ENCODE data around the gene AUTS2. TPM values are rescaled to one million over a fixed set of nuclear protein-coding genes. Genes with fewer than 3 reads are reported as not detected.

AUTS2 gene
- total RNA-seq, 1 donor from 2014 or later = 56.0 TPM

- no peak overlapping the region for H3K27ac ChIP-seq
- ATAC-seq (no peak), DNase-seq (no peak)
- TF ChIP-seq CTCF (IDR thresholded peaks at IDR 0.05) = no peak
- H3K4me3 ChIP-seq = peak overlapping the region; percentile 70
- no peaks in the 10 kb centered on the region for H3K27me3 ChIP-seq
- no peaks in the 10 kb centered on the region for H3K36me3 ChIP-seq
- intact Hi-C loops (cut with DNase I) = no loop called here
- H3K4me1 ChIP-seq = peaks cover 26% of the 10 kb centered on the region
- H3K9me3 ChIP-seq = no peaks in the 10 kb centered on the region
These were observed 2.6 kb downstream of the AUTS2 start for GRCh38 chr7:69600710-69601519.

- Histone ChIP-seq H3K36me3 (no peaks in the 10 kb centered on the region), H3K4me1 (peaks cover 26% of the 10 kb centered on the region), H3K27ac (no peak overlapping the region), H3K4me3 (no peak overlapping the region), H3K9me3 (no peaks in the 10 kb centered on the region), H3K27me3 (no peaks in the 10 kb centered on the region)
- DNase-seq (no peak), ATAC-seq (no peak)
- TF ChIP-seq CTCF (IDR thresholded peaks at IDR 0.05) = no peak
- intact Hi-C loops (cut with DNase I) = no loop called here
These were observed 4.2 kb downstream of the AUTS2 start for GRCh38 chr7:69602522-69602921.

DNA sequence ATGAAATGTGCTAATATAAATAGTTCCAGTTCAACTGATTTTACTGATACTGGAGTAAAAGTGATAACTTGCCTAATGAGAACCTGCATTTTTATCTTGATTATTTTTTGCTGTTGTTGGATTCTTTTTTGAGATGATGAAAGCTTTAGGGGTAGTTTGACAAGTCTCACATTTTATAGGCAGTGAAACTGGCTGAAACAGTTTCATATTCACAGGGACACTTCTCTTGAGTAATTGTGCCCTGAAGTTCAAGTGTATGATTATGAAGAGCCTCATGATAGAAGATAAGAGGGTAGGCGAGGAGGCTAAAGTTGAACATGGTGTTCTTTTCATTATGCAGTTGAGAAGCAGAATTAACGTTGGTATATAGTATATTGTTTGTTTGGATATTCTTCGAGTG, 5.1 kb downstream of the AUTS2 start:
- intact Hi-C loops (cut with DNase I) = no loop called here
- no peaks in the 10 kb centered on the region for H3K9me3 ChIP-seq

GRCh38 chr7:69603937-69604494, 5.7 kb downstream of the AUTS2 start:
- intact Hi-C loops (cut with DNase I) = no loop called here
- ATAC-seq (no peak), DNase-seq (no peak)
- H3K36me3 ChIP-seq = no peaks in the 10 kb centered on the region
- no peak for TF ChIP-seq CTCF (IDR thresholded peaks at IDR 0.05)
- H3K4me3 ChIP-seq = no peak overlapping the region
- H3K27ac ChIP-seq = no peak overlapping the region
- H3K4me1 ChIP-seq = peaks cover 26% of the 10 kb centered on the region
- H3K27me3 ChIP-seq = no peaks in the 10 kb centered on the region
- H3K9me3 ChIP-seq = no peaks in the 10 kb centered on the region

More for the DNA sequence above, 5.1 kb downstream of the AUTS2 start:
- Histone ChIP-seq H3K27me3 (no peaks in the 10 kb centered on the region), H3K27ac (no peak overlapping the region), H3K36me3 (no peaks in the 10 kb centered on the region), H3K4me1 (peaks cover 26% of the 10 kb centered on the region), H3K4me3 (no peak overlapping the region)
- no peak for TF ChIP-seq CTCF (IDR thresholded peaks at IDR 0.05)
- ATAC-seq = no peak
- no peak for DNase-seq

GRCh38 chr7:69605070-69605469, 6.8 kb downstream of the AUTS2 start:
- Histone ChIP-seq H3K4me3 (no peak overlapping the region), H3K4me1 (peaks cover 29% of the 10 kb centered on the region), H3K9me3 (no peaks in the 10 kb centered on the region), H3K27ac (no peak overlapping the region), H3K36me3 (no peaks in the 10 kb centered on the region), H3K27me3 (no peaks in the 10 kb centered on the region)
- intact Hi-C loops (cut with DNase I) = no loop called here
- no peak for TF ChIP-seq CTCF (IDR thresholded peaks at IDR 0.05)
- no peak for DNase-seq
- ATAC-seq = no peak
